Measurements from ENCODE around the gene HABP4. TPM values are rescaled to one million over a fixed set of nuclear protein-coding genes. Genes with fewer than 3 reads are reported as not detected.

Gene HABP4
- total and polyA plus RNA-seq, 10 of the 15 experiments (the other 5 are each of a cell fraction or from before 2014, with no cell fraction given): 1.6 to 15.4 (median 11.6) TPM

DNA sequence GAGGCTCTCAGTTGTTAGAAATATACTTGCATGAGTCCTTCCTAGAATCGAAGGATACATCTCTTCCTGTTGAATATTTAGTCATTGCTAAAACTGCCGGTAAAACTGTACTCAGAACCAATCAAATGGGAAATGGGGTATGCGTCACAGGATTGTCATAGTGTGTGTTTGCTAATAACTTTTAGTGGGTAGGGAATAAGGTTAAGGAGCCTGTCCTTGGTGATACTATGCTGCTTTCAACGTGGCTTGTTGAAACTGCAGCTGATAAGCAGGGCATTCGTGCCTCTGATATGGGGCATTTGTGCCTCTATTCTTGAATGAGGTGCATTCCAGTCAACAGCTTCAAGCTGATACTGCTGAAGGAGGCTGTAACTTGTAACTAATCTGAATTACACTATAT, 26.6 kb downstream of the HABP4 start:
- POLR2A ChIA-PET: no interaction called here
- ATAC-seq: no peak
- H3K4me3 ChIP-seq: no peak overlapping the region
- H3K79me2 ChIP-seq (ENCODE audit: control insufficient read depth, insufficient read depth, low read length): no peaks in the 10 kb centered on the region
- H3K9me3 ChIP-seq (replicated peaks; ENCODE audit: control insufficient read depth, insufficient read depth, low read length): no peaks in the 10 kb centered on the region
- TF ChIP-seq KLF5 (IDR thresholded peaks at IDR 0.05; ENCODE audit: partially characterized antibody) (no peak), EP300 (IDR thresholded peaks at IDR 0.05; ENCODE audit: borderline replicate concordance in 1 of 2, control insufficient read depth in 1 of 2, low read depth in 2 of 2, low read length in 2 of 2) (no peak), MTA3 (IDR thresholded peaks at IDR 0.05; ENCODE audit: borderline replicate concordance, low read length) (no peak), POLR2AphosphoS5 (IDR thresholded peaks at IDR 0.05; ENCODE audit: low read length) (no peak), FOXM1 (IDR thresholded peaks at IDR 0.05; ENCODE audit: low read depth, low read length) (no peak), IKZF1 (conservative IDR thresholded peaks at IDR 0.05) (no peak), MEF2A (IDR thresholded peaks at IDR 0.05; ENCODE audit: insufficient read depth, low read depth, low read length) (no peak), KDM1A (IDR thresholded peaks at IDR 0.05; ENCODE audit: borderline replicate concordance) (no peak), NR2F1 (conservative IDR thresholded peaks at IDR 0.05) (no peak), SUZ12 (IDR thresholded peaks at IDR 0.05; ENCODE audit: unreplicated experiment) (no peak), NRF1 (conservative IDR thresholded peaks at IDR 0.05; ENCODE audit: low read depth, low read length) (no peak), STAT1 (conservative IDR thresholded peaks at IDR 0.05) (no peak), MEF2B (IDR thresholded peaks at IDR 0.05; ENCODE audit: partially characterized antibody, poor library complexity, severe bottlenecking) (no peak), TCF12 (IDR thresholded peaks at IDR 0.05; ENCODE audit: low read depth, low read length) (no peak)
- TF ChIP-seq, protein P1, sequence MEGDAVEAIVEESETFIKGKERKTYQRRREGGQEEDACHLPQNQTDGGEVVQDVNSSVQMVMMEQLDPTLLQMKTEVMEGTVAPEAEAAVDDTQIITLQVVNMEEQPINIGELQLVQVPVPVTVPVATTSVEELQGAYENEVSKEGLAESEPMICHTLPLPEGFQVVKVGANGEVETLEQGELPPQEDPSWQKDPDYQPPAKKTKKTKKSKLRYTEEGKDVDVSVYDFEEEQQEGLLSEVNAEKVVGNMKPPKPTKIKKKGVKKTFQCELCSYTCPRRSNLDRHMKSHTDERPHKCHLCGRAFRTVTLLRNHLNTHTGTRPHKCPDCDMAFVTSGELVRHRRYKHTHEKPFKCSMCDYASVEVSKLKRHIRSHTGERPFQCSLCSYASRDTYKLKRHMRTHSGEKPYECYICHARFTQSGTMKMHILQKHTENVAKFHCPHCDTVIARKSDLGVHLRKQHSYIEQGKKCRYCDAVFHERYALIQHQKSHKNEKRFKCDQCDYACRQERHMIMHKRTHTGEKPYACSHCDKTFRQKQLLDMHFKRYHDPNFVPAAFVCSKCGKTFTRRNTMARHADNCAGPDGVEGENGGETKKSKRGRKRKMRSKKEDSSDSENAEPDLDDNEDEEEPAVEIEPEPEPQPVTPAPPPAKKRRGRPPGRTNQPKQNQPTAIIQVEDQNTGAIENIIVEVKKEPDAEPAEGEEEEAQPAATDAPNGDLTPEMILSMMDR (IDR thresholded peaks at IDR 0.05 in 2 of 3, conservative IDR thresholded peaks at IDR 0.05 in 1 of 3; ENCODE audit: control insufficient read depth in 2 of 3, extremely low read depth in 1 of 3, insufficient read depth in 1 of 3, low read depth in 3 of 3, low read length in 3 of 3): no peak
- RAD21 ChIA-PET (ENCODE audit: unreplicated experiment): no interaction called here
- peaks cover 10% of the 10 kb centered on the region for H3K4me1 ChIP-seq (ENCODE audit: control insufficient read depth, insufficient read depth, low read length)
- H3K4me2 ChIP-seq (ENCODE audit: control insufficient read depth, insufficient read depth): no peak overlapping the region
- intact Hi-C loops (cut with micrococcal nuclease; ENCODE audit: unreplicated experiment): no loop called here
- no peak for FAIRE-seq
- H3K36me3 ChIP-seq (ENCODE audit: control insufficient read depth in 2 of 2, insufficient read depth in 2 of 2, low read length in 1 of 2): no peaks in the 10 kb centered on the region
- no peaks in the 10 kb centered on the region for H4K20me1 ChIP-seq (ENCODE audit: control insufficient read depth, insufficient read depth)
- in situ Hi-C loops (cut with MboI): no loop called here
- SMC1A ChIA-PET (ENCODE audit: uncharacterized antibody, unreplicated experiment): interaction anchor here (1.5 kb wide), 1 partner anchor 34 kb away, joined by 4 read pairs; no protein-coding TSS in a partner anchor
- CTCF ChIA-PET: interaction anchor here (1.0 kb wide), 1 partner anchor 150 kb away, joined by 3 read pairs; no protein-coding TSS in a partner anchor
- no peak overlapping the region for H3K27ac ChIP-seq (ENCODE audit: control insufficient read depth, insufficient read depth)
- DNase-seq (ENCODE audit: low read depth, low spot score): no peak
- H3K9ac ChIP-seq (ENCODE audit: control insufficient read depth, insufficient read depth, low read length): no peak overlapping the region
- BruUV-seq (replicated peaks): no TSS peak
- WGBS (ENCODE audit: insufficient coverage, insufficient replicate concordance, low lambda C conversion rate, missing lambda C conversion rate): 52% methylated on average over 5 of the region's 5 CpGs
- H2AFZ ChIP-seq (ENCODE audit: control insufficient read depth, low read depth, low read length): no peak overlapping the region
- no peaks in the 10 kb centered on the region for H3K27me3 ChIP-seq (replicated peaks in 1 of 2; ENCODE audit: control insufficient read depth in 2 of 2, insufficient read depth in 2 of 2, low read length in 1 of 2)

All from GM12878 (cell line).